Osteocyte (in vitro differentiated cells): ENCODE results near the gene MEGF9. TPM values are rescaled to one million over a fixed set of nuclear protein-coding genes. Genes with fewer than 3 reads are reported as not detected.

ENCODE experiments used
- DNase-seq: peaks from one replicate; pipeline ENCODE4 v3.0.0; 2021; ENCODE audit warnings: mixed read lengths; ENCODE audit not compliant: unreplicated experiment; ENCODE audit errors: extremely low spot score
- H3K27ac Mint-ChIP-seq: one replicate; pipeline ENCODE4 v1.8.0; 2021; ENCODE audit warnings: mild to moderate bottlenecking, mixed read lengths; ENCODE audit not compliant: unreplicated experiment
- H3K27me3 Mint-ChIP-seq: one replicate; pipeline ENCODE4 v1.8.0; 2021; ENCODE audit warnings: mixed read lengths; ENCODE audit not compliant: unreplicated experiment
- H3K36me3 Mint-ChIP-seq: one replicate; pipeline ENCODE4 v1.8.0; 2021; ENCODE audit warnings: mixed read lengths; ENCODE audit not compliant: unreplicated experiment
- H3K4me1 Mint-ChIP-seq: one replicate; pipeline ENCODE4 v1.8.0; 2021; ENCODE audit warnings: mixed read lengths; ENCODE audit not compliant: unreplicated experiment
- H3K4me3 Mint-ChIP-seq: one replicate; pipeline ENCODE4 v1.8.0; 2021; ENCODE audit warnings: mild to moderate bottlenecking, moderate library complexity, mixed read lengths; ENCODE audit not compliant: unreplicated experiment
- H3K9me3 Mint-ChIP-seq: one replicate; pipeline ENCODE4 v1.8.0; 2021; ENCODE audit warnings: mixed read lengths; ENCODE audit not compliant: unreplicated experiment
- long read RNA-seq: library from polyadenylated mRNA; unstranded; transcript quantifications from one replicate; pipeline ENCODE4 v2.0.0, GENCODE V29; 2021
- total RNA-seq: library from RNA; stranded (reverse); gene quantifications from 2 replicates; pipeline ENCODE4 v1.2.1, GENCODE V29; 2021
- TF ChIP-seq, protein P1 (sequence below): fragments of 200-600 bp; sonication (generic); IDR thresholded peaks from 2 replicates; pipeline ENCODE4 v1.5.0; 2021; ENCODE audit warnings: antibody characterized with exemption, mild to moderate bottlenecking, moderate library complexity

The MEGF9 gene
- total RNA-seq: 21.4 and 21.9 TPM in 2 replicates
- long read RNA-seq, full-length matches to known transcripts: 1 of 7 reads
- long read RNA-seq, partial matches to known transcripts: 0 of 7 reads
- long read RNA-seq, other reads (novel, unspliced or antisense): 6 of 7 reads

DNA sequence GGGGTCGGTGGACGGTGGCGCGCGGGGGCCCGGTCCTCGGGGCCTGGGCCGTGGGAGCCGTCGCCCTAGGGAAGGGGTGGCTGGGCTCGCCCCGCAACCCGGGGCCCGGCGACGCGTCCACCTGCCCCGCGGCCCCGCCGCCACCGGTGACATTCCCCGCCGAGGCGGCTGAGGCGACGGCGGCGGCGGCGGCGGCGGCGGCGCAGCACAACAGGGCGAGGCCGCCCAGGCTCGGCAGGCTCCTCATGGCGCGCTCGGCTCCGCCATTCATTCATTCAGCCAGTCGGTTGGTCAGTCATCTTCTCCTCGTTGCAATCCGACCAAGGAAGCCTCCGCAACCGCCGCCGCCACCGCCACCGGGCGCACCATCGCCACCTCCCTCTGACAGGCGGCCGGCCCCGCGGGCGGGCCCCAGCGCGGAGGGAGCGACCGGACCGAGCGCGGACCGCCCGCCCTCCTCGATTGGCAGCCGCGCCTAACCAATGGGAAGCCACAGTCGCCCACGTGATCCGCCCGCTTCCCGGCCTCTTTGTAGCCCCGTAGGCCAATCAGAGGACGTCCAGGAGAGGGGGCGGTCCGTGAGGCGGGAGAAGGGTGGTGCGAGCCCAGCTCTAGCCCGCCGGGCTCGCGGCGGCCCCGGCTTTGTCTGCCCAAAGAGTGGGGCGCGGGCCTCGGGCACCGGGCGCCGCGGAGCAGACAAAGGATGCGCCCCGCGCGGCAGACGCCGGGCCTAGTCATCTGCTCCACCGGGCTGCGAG, at the start of gene MEGF9:
MEGF9 (minus strand) TSS at position 383 of the 758 bp plus-strand sequence; CDS start at position 271, 112 bp downstream.
- H3K9me3 Mint-ChIP-seq: no peaks in the 10 kb centered on the region
- H3K27me3 Mint-ChIP-seq: no peaks in the 10 kb centered on the region
- peak; percentile 99 for DNase-seq
- peaks cover 46% of the 10 kb centered on the region for H3K4me1 Mint-ChIP-seq
- H3K27ac Mint-ChIP-seq: peak within 1 kb of the TSS; percentile 47
- no peaks in the 10 kb centered on the region for H3K36me3 Mint-ChIP-seq
- TF ChIP-seq, protein P1, sequence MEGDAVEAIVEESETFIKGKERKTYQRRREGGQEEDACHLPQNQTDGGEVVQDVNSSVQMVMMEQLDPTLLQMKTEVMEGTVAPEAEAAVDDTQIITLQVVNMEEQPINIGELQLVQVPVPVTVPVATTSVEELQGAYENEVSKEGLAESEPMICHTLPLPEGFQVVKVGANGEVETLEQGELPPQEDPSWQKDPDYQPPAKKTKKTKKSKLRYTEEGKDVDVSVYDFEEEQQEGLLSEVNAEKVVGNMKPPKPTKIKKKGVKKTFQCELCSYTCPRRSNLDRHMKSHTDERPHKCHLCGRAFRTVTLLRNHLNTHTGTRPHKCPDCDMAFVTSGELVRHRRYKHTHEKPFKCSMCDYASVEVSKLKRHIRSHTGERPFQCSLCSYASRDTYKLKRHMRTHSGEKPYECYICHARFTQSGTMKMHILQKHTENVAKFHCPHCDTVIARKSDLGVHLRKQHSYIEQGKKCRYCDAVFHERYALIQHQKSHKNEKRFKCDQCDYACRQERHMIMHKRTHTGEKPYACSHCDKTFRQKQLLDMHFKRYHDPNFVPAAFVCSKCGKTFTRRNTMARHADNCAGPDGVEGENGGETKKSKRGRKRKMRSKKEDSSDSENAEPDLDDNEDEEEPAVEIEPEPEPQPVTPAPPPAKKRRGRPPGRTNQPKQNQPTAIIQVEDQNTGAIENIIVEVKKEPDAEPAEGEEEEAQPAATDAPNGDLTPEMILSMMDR: no peak
- peak within 1 kb of the TSS; percentile 91 for H3K4me3 Mint-ChIP-seq

DNA sequence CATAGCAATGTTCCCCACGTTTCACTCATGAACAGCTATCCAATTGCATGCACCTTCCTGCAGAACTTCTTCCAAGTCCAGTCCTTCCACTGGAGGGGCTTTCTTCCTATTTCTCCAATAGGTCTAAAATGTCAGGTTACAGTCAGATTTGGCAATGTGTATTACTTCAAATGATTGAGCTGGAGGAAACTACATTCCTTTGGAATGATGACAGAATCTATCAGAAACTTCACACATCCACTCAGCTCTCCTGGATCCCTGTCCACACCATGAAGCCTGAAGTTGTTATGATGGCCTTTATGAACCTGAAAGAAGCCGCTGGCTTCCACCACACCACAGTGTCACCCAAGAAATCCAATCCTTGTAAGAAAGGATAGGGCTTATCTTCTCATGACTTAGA, 46.7 kb upstream of the MEGF9 start:
- Mint-ChIP-seq H3K27ac (no peak overlapping the region), H3K27me3 (no peaks in the 10 kb centered on the region)

DNA sequence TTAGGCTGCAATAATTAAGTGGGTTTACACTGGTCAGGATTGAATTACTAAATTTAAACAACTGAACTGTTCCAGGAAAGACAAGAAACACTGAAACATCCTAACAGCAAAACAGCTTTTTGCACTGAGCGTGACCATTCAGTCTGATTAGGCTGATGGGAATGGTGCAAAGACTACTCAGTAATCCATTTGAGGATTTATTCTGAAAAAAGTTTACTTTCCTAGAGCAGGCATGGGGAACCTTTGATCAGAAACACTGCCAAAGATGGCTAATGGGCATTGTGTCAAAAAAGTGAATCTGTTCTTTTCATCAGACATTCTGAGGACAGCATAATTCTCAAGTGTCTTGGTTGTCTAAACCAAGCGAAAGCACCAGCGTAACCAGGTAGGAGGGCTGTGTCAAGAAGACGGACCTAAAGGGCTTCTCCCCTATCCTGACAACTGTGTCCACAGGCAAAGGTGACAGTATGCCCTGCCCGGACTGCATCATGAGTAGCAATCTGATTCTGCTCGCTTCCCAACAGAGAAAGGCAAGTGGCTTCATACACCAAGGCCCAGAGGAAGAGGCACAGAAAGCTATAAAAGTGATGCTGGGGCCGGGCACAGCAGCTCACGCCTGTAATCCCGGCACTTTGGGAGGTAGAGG, 45.6 kb upstream of the MEGF9 start:
- H3K27ac Mint-ChIP-seq: no peak overlapping the region
- H3K27me3 Mint-ChIP-seq: no peaks in the 10 kb centered on the region

More for the DNA sequence above, 46.7 kb upstream of the MEGF9 start:
- TF ChIP-seq, protein P1: no peak
- Mint-ChIP-seq H3K4me1 (peaks cover 22% of the 10 kb centered on the region), H3K9me3 (no peaks in the 10 kb centered on the region), H3K36me3 (peaks cover 41% of the 10 kb centered on the region), H3K4me3 (no peak overlapping the region)
- DNase-seq: no peak

DNA sequence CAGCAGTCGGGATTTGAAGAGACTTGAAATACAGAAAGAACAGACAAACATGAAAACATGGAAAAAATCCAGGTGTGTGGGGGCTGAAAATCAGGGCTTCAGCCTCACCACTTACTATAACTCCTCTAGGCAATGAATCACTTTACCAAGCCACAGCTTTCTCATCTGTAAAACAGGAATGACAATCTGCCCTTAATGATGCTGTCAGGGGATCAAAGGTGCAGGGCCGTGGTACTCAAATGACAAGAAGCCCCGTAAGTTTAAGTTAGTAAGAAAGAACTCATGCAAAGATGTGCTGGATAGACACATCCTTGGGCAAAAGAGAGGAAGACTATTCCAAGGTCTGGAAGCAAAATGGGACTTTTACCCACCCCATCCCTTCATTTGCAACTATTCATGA, 44.3 kb upstream of the MEGF9 start:
- Mint-ChIP-seq H3K27ac (no peak overlapping the region), H3K36me3 (peaks cover 32% of the 10 kb centered on the region), H3K9me3 (no peaks in the 10 kb centered on the region), H3K4me1 (peaks cover 22% of the 10 kb centered on the region), H3K4me3 (no peak overlapping the region), H3K27me3 (no peaks in the 10 kb centered on the region)
- TF ChIP-seq, protein P1: no peak
- no peak for DNase-seq

More for the DNA sequence above, 45.6 kb upstream of the MEGF9 start:
- Mint-ChIP-seq H3K36me3 (peaks cover 38% of the 10 kb centered on the region), H3K9me3 (no peaks in the 10 kb centered on the region), H3K4me3 (no peak overlapping the region), H3K4me1 (peaks cover 22% of the 10 kb centered on the region)
- TF ChIP-seq, protein P1: no peak
- DNase-seq: no peak
